GM12892 (cell line): ENCODE data around the gene COQ5.

Source experiments
- DNase-seq: peaks from one replicate; pipeline ENCODE4 v3.0.0; 2011; ENCODE audit not compliant: insufficient read length
- FAIRE-seq: peaks from 2 replicates; lab custom pipeline; 2011; peaks lifted over from hg19 to GRCh38; lab: Jason Lieb, UNC
- POLR2A ChIP-seq: IDR thresholded peaks from 2 replicates; pipeline ENCODE4 v1.6.1; 2011; ENCODE audit warnings: low read depth, low read length, control low read depth
- POLR2AphosphoS5 ChIP-seq: IDR thresholded peaks from 2 replicates; pipeline ENCODE4 v1.6.1; 2011; ENCODE audit warnings: low read depth, low read length, control low read depth
- TAF1 ChIP-seq: IDR thresholded peaks from 2 replicates; pipeline ENCODE4 v1.6.1; 2011; ENCODE audit warnings: low read depth, mild to moderate bottlenecking, control low read depth, low read length, borderline replicate concordance

COQ5 gene

DNA sequence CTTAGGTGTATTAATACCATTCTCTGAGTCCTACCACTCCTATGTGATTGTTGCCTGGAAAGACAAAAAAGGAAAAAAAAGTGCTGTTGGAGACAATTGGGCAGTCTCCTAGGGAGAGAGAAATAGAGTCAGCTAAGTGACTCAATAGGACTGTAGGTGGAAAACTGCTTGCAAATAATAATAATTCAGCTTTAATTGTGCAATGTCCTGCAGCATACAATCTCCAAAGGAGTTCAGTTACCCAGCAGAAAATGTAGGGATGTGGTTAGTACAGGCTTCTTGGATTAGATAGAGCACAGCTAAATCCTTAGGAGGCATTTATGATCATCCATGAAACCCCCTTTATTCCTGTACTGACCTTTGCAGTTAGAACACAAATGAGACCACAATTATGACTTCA lies 56.4 kb downstream of the COQ5 start:
- DNase-seq, result no peak
- TF ChIP-seq POLR2AphosphoS5 (no peak), TAF1 (no peak), POLR2A (no peak)
- FAIRE-seq, result no peak

- TF ChIP-seq POLR2A (no peak), TAF1 (no peak), POLR2AphosphoS5 (no peak)
- FAIRE-seq (peak; percentile 24), DNase-seq (no peak)
These were observed 58.7 kb downstream of the COQ5 start for GRCh38 chr12:120470150-120470784.

DNA sequence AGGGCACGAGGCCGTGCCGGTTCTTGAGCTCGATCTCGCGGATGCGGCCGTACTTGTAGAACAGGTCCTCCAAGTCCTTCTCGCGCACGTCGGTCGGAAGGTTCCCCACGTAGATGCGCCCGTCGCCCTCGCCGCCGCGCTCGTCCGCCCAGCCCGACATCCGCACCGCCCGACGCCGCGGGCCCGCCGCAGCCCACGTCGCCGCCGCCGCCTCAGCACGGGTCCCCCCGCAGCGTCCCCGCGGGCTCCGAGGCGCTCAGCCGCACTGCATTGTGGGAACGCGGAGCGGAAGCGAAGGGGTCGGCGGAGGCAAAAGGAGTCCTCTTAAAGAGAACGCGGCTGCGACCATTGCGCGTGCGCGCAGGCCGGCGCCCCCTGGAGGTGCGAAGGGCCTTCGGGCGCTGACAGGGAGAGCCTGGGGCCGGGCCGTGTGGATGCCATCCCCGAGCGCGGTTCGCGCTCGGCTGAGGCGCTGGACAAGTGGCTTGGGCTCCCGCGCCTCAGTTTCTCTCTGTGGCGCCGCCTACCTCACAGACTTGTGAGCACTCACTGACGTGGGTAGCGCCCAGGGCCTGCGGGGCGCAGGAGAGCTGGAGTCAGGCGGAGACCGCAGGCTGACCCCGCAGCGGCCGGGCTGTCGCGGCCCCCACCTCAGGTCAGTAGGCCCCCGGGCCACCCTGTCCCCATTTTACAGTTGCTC lies 59.4 kb downstream of the COQ5 start, which contains the start of gene SRSF9:
SRSF9 (minus strand) TSS at position 299 of the 700 bp plus-strand sequence; CDS start at position 160, 139 bp downstream.
- TF ChIP-seq POLR2A, result peak; percentile 91
- peak; percentile 71; the same call in 1 of the 2 replicates for TF ChIP-seq TAF1
- no peak; the same call in 1 of the 2 replicates for TF ChIP-seq POLR2AphosphoS5
- DNase-seq (peak; percentile 98), FAIRE-seq (peak; percentile 94)

DNA sequence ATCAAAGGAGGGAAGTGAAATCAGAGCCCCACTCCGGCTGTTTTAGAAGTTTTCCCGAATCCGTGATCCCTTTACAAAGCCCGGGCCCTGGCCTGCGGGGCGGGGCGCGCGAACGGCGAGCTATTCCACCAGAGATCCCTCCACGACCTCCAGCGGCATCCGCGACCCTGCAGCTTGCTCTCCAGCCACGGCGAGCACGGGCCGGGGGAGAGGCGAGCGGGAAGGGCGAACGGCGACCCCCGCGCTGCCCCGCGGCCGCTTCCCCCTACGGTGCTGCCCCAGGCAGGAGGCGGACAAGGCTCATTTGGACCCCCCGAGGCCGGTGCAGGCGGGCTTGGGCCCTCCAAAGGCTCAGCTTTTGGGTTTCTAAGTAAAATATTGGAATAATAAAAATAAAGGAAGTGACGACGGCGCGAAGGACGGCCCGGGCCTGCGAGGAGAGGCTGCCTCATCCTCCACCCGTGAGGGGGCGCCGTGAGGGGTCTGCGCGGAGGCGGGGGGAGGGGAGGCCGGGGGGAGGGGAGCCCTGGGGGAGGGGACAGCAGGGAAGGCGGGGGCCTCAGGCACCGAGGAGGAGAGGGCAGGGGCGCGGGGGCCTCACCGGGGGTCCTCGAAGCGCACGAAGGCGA lies 60.0 kb downstream of the COQ5 start:
- FAIRE-seq, result no peak
- DNase-seq, result no peak
- no peak for TF ChIP-seq TAF1
- TF ChIP-seq POLR2A, result no peak

- FAIRE-seq (no peak), DNase-seq (no peak)
- TF ChIP-seq POLR2A (no peak), POLR2AphosphoS5 (no peak), TAF1 (no peak)
These were observed 60.6 kb downstream of the COQ5 start for GRCh38 chr12:120468325-120468820.

DNA sequence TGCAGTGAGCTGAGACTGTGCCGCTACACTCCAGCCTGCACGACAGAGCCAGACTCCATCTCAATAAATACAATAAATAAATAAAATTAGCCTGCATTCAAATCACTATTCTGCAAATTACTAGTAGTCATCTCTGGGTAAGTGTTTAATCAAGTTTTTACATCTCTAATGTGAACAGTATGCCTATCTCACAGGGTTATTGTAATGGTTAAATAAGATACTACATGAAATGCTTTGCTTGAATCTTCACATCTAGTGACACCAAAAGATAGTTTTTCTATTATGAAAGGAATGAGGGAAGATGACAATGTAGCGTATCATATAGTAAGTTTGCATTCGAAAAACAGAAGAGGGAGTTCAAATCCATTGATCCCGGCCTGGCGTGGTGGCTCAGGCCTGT lies 61.5 kb downstream of the COQ5 start:
- TF ChIP-seq POLR2A (no peak), POLR2AphosphoS5 (no peak), TAF1 (no peak)
- FAIRE-seq, result no peak
- DNase-seq, result no peak

DNA sequence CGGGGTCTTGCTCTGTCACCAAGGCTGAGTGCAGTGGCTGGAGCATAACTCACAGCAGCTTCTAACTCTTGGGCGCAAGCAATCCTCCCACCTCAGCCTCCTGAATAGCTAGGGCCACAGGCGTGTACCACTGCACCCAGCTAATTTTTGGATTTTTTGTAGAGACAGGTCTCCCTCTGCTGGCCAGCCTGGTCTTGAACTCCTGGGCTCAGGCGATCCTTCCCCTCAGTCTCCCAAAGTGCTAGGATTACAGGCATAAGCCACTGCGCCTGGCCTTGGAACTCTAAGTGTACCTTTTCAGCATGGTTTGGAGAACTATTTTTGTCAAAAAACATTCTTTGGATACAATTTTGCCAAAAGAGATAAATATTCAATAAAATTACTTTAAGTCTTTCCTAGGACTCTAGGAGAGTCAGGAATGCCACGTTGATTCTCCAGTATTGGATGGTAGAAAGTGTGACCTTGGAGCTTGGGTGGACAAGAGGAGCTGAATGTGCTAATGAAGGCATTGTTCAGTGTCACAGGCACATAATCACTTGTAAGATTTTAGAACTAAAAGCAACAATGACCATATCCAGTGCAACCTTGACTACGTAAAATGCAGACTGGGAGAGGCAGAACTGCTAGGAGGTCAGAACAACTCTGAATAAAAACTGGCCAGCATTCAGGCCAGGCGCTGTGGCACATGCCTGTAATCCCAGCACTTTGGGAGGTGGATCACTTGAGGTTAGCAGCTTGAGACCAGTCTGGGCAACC lies 62.2 kb downstream of the COQ5 start:
- no peak for TF ChIP-seq POLR2A
- no peak for TF ChIP-seq TAF1
- TF ChIP-seq POLR2AphosphoS5, result no peak
- FAIRE-seq (no peak), DNase-seq (no peak)

GRCh38 chr12:120465756-120466155 lies 63.2 kb downstream of the COQ5 start:
- TF ChIP-seq TAF1, result no peak
- no peak for TF ChIP-seq POLR2AphosphoS5
- no peak for TF ChIP-seq POLR2A
- no peak for FAIRE-seq
- no peak for DNase-seq

GRCh38 chr12:120463712-120464111 lies 65.2 kb downstream of the COQ5 start:
- FAIRE-seq (no peak), DNase-seq (no peak)
- TF ChIP-seq POLR2A (no peak; the same call in none of the 2 replicates), POLR2AphosphoS5 (peak; percentile 73), TAF1 (no peak)

DNA sequence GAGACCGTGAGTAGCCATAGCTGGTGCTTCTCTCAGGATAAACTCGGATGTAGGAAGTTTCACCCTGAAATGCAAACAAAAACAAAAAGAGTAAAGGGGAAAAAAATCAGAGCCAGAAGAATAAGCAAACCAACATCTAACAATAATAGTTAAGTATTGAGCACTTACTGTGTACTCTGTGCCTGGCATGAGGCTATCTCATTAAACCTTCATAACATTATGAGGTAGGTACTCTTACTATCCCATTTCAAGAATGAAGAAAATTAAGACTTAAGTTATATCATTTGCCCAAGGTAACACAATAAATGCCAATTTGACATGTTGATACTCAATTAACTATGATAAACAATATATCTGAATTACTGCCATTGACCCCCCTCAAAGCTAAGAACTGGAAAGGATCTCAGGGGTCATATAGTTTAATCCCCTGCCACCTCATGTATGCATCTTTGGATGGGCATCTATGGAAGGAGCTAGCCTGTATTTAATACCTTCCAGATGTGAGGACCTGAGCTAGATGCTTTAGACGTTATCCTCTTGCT lies 66.8 kb downstream of the COQ5 start:
- DNase-seq (no peak), FAIRE-seq (no peak)
- no peak for TF ChIP-seq POLR2AphosphoS5
- no peak for TF ChIP-seq POLR2A
- TF ChIP-seq TAF1, result no peak

DNA sequence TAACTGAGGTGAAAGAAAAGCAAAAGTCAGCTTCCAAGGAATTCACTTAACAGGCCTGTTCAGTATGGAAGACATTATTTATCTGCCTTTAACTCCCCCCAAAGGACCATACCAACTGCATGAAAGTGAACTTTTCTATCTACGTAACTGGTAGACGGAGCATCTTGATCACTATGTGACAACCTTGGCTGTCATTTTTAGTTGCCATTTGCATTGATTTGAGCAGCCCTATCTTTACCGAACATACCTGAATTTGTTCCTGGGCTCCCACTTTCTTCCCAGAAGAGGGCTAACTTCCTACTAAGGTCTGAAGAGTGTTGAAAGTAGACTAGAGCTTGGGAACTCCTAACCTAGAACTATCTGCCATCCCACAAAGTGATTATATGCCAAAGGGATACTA lies 68.8 kb downstream of the COQ5 start:
- TF ChIP-seq POLR2AphosphoS5 (no peak; the same call in 1 of the 2 replicates), TAF1 (no peak), POLR2A (0 out of 2 replicates have a peak, but pooled peaks have one; percentile 40)
- no peak for DNase-seq
- no peak for FAIRE-seq

GRCh38 chr12:120457133-120457532 lies 71.8 kb downstream of the COQ5 start:
- FAIRE-seq (no peak), DNase-seq (no peak)
- TF ChIP-seq POLR2AphosphoS5 (no peak; the same call in 1 of the 2 replicates), TAF1 (no peak), POLR2A (no peak; the same call in 1 of the 2 replicates)
